ENCODE results near the gene PNPLA7. TPM values are rescaled to one million over a fixed set of nuclear protein-coding genes. Genes with fewer than 3 reads are reported as not detected.
"Not testable (repeated sequence)": the region's sequence is repeated elsewhere in the genome, so short reads cannot be mapped to it uniquely, and the experiment has no call there.

PNPLA7 gene
- total RNA-seq, 1 donor from 2014 or later = 9.0 TPM

GRCh38 chr9:137534256-137535119, 15.7 kb downstream of the PNPLA7 start:
- no peak overlapping the region for H3K4me3 ChIP-seq
- no peaks in the 10 kb centered on the region for H3K9me3 ChIP-seq (replicated peaks)
- intact Hi-C loops (cut with micrococcal nuclease) = no loop called here
- no peak overlapping the region for H3K27ac ChIP-seq (replicated peaks)
- peak; percentile 69 for TF ChIP-seq CTCF (IDR thresholded peaks at IDR 0.05; ENCODE audit: borderline replicate concordance)
- DNase-seq = no peak
- H3K4me1 ChIP-seq = peaks cover 13% of the 10 kb centered on the region
- H3K36me3 ChIP-seq = peaks cover 13% of the 10 kb centered on the region
- no peaks in the 10 kb centered on the region for H3K27me3 ChIP-seq (ENCODE audit: low read depth)

- peaks cover 13% of the 10 kb centered on the region for H3K4me1 ChIP-seq
- DNase-seq; intact Hi-C loops (cut with micrococcal nuclease); H3K4me3 ChIP-seq; H3K36me3 ChIP-seq; H3K27me3 ChIP-seq (ENCODE audit: low read depth); H3K27ac ChIP-seq (replicated peaks); H3K9me3 ChIP-seq (replicated peaks): not testable (repeated sequence)
Measured at GRCh38 chr9:137532891-137533468, 17.2 kb downstream of the PNPLA7 start.

GRCh38 chr9:137531099-137531765, 19.0 kb downstream of the PNPLA7 start:
- Histone ChIP-seq H3K9me3 (replicated peaks) (no peaks in the 10 kb centered on the region), H3K4me1 (peaks cover 13% of the 10 kb centered on the region), H3K27me3 (ENCODE audit: low read depth) (no peaks in the 10 kb centered on the region), H3K4me3 (no peak overlapping the region), H3K27ac (replicated peaks) (no peak overlapping the region), H3K36me3 (no peaks in the 10 kb centered on the region)
- no peak for TF ChIP-seq CTCF (IDR thresholded peaks at IDR 0.05; ENCODE audit: borderline replicate concordance)
- intact Hi-C loops (cut with micrococcal nuclease) = no loop called here
- DNase-seq = no peak

GRCh38 chr9:137530331-137530730, 19.9 kb downstream of the PNPLA7 start:
- DNase-seq = no peak
- H3K27ac ChIP-seq (replicated peaks) = no peak overlapping the region
- H3K4me3 ChIP-seq = no peak overlapping the region
- no peak for TF ChIP-seq CTCF (IDR thresholded peaks at IDR 0.05; ENCODE audit: borderline replicate concordance)
- H3K27me3 ChIP-seq (ENCODE audit: low read depth) = no peaks in the 10 kb centered on the region
- no peaks in the 10 kb centered on the region for H3K36me3 ChIP-seq
- intact Hi-C loops (cut with micrococcal nuclease) = no loop called here
- H3K4me1 ChIP-seq = peaks cover 10% of the 10 kb centered on the region
- no peaks in the 10 kb centered on the region for H3K9me3 ChIP-seq (replicated peaks)

- intact Hi-C loops (cut with micrococcal nuclease) = no loop called here
- H3K36me3 ChIP-seq = no peaks in the 10 kb centered on the region
- H3K4me3 ChIP-seq = no peak overlapping the region
- H3K27me3 ChIP-seq (ENCODE audit: low read depth) = no peaks in the 10 kb centered on the region
- H3K9me3 ChIP-seq (replicated peaks) = no peaks in the 10 kb centered on the region
- no peaks in the 10 kb centered on the region for H3K4me1 ChIP-seq
- no peak overlapping the region for H3K27ac ChIP-seq (replicated peaks)
- no peak for TF ChIP-seq CTCF (IDR thresholded peaks at IDR 0.05; ENCODE audit: borderline replicate concordance)
- no peak for DNase-seq
Measured at GRCh38 chr9:137524981-137525317, 25.3 kb downstream of the PNPLA7 start.
